ENCODE measurements around the gene CHST11.

CHST11 gene

DNA sequence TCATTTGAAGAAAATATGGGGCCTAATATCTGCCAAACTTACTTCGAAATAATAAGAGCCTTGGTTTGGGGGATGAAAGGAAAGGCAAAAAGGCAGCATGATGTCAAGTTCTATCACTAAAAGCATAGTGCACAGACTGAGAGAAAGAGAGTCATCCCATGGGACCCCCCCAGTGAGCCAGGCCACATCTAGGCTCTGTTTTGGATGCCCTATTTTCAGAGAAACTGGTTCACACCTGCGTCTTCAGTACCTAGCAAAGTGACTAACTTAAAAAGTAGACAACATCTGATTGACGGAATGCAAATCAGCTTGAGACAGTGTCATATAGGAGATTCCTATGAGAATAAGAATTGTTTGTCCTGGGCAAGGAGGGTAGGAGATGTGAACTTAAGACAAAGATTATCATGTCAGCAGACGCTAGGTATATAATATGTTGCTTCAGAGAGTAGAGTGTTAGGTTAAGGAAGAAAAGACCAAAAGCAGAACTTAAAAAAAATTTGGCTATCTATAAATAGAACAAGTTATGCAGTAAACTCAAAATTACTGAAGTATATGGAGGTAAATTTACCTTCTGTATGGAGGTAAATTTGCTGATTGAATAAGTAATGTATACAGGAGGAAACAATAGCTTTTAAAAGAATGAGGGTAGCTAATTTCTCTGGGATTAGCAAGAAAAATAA lies 353.1 kb downstream of the CHST11 start:
- no peak for DNase-seq (ENCODE audit: low spot score)
